Nephron progenitor cell (in vitro differentiated cells): Measurements from ENCODE around the gene TACR2.

Experiments used
- DNase-seq: peaks from one replicate; pipeline ENCODE4 v3.0.0; 2021
- H3K27ac Mint-ChIP-seq: 2 replicates; pipeline ENCODE4 v1.8.0; 2021; ENCODE audit warnings: mild to moderate bottlenecking, moderate library complexity, mixed read lengths
- H3K27me3 Mint-ChIP-seq: 2 replicates; pipeline ENCODE4 v1.8.0; 2021; ENCODE audit warnings: mild to moderate bottlenecking, low read depth, mixed read lengths; ENCODE audit not compliant: poor library complexity
- H3K36me3 Mint-ChIP-seq: 2 replicates; pipeline ENCODE4 v1.8.0; 2021; ENCODE audit warnings: low read depth, mixed read lengths
- H3K4me1 Mint-ChIP-seq: 2 replicates; pipeline ENCODE4 v1.8.0; 2021; ENCODE audit warnings: mixed read lengths
- H3K4me3 Mint-ChIP-seq: 2 replicates; pipeline ENCODE4 v1.8.0; 2021; ENCODE audit warnings: mild to moderate bottlenecking, moderate library complexity, mixed read lengths
- H3K9me3 Mint-ChIP-seq: 2 replicates; pipeline ENCODE4 v1.8.0; 2021; ENCODE audit warnings: mild to moderate bottlenecking, moderate library complexity, mixed read lengths
- TF ChIP-seq, protein P1 (sequence below): fragments of 200-600 bp; sonication (generic); IDR thresholded peaks from 2 replicates; pipeline ENCODE4 v1.5.0; 2021; ENCODE audit warnings: antibody characterized with exemption

TACR2 gene

DNA sequence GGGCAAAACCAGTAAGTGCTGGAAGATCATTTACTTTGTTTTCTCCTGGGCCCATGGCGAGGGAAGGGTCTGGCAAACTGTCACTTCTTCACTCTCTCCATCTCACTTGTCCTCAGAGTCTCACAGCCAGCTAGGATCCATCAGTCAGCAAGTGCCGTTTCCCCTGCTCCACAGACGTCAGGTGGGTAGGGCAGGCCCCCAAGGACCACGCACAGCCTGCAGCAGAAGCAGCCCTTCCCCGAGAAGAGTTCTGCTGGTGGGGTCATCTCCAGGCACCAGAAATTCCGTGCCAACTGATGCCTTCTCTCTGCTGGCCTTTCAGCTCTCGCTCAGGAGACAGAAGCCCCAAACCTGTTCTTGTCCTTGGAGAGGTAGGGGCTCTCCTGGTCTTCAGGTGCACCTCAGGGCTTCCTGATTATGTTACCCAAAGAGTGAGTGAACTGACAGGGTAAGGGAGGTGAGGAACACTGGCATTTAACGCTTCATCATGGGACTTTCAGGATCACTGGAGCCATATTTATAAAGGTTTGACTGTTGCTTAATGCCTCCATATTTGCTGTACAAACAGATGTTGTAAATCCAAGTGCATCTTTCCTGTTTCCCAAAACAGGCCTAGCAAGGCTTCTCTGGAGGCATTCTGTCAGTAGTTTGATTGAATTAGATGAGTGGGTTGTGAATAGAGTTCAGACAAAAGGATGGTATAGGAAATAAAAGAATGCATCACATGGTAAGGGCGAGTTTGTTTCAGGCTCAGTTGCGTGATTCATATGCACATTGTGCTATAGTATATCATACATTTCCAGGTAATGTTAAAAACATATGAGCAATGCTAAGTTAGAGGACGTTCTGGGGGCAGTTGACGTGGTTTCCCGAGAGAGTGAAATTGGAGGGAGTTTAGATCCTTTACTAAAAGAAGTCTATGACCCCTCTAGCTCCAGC lies 20.9 kb upstream of the TACR2 start:
- TF ChIP-seq, protein P1, sequence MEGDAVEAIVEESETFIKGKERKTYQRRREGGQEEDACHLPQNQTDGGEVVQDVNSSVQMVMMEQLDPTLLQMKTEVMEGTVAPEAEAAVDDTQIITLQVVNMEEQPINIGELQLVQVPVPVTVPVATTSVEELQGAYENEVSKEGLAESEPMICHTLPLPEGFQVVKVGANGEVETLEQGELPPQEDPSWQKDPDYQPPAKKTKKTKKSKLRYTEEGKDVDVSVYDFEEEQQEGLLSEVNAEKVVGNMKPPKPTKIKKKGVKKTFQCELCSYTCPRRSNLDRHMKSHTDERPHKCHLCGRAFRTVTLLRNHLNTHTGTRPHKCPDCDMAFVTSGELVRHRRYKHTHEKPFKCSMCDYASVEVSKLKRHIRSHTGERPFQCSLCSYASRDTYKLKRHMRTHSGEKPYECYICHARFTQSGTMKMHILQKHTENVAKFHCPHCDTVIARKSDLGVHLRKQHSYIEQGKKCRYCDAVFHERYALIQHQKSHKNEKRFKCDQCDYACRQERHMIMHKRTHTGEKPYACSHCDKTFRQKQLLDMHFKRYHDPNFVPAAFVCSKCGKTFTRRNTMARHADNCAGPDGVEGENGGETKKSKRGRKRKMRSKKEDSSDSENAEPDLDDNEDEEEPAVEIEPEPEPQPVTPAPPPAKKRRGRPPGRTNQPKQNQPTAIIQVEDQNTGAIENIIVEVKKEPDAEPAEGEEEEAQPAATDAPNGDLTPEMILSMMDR = no peak
- no peak for DNase-seq
- Mint-ChIP-seq H3K4me3 (no peak overlapping the region), H3K27ac (no peak overlapping the region), H3K9me3 (peaks cover 7% of the 10 kb centered on the region), H3K36me3 (no peaks in the 10 kb centered on the region), H3K4me1 (peaks cover 41% of the 10 kb centered on the region), H3K27me3 (peaks cover 14% of the 10 kb centered on the region)

DNA sequence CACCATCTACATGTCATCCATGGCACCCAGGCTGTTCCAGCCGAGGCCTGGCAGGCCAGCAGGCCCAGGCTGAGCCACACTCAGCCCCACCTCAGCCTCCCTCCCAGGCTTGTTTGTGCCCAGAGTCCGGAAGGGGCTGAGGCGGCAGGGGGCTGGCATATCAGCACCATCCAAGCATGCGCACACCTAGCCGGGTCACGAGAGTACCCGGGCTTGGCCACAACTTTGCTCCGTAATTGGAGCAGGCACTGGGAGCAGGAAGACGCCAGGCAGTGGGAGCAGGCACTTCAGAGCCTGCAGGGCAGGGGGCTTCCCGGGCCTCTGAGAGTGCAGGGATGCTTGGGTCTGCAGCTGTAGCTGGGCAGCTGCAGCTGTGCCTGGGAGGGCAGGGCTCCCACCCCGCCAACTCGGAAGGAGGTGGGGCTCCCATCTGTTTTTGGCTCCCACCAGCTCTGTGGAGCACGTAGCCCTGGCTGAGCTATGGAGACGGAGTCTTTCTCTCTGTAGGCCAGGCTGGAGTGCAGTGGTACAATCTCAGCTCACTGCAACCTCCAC lies 19.3 kb upstream of the TACR2 start:
- H3K27me3 Mint-ChIP-seq = peaks cover 21% of the 10 kb centered on the region
- no peak for DNase-seq
- TF ChIP-seq, protein P1 = no peak
- H3K36me3 Mint-ChIP-seq = no peaks in the 10 kb centered on the region
- H3K4me1 Mint-ChIP-seq = peaks cover 41% of the 10 kb centered on the region
- H3K9me3 Mint-ChIP-seq = peaks cover 7% of the 10 kb centered on the region
- H3K4me3 Mint-ChIP-seq = no peak overlapping the region
- no peak overlapping the region for H3K27ac Mint-ChIP-seq

DNA sequence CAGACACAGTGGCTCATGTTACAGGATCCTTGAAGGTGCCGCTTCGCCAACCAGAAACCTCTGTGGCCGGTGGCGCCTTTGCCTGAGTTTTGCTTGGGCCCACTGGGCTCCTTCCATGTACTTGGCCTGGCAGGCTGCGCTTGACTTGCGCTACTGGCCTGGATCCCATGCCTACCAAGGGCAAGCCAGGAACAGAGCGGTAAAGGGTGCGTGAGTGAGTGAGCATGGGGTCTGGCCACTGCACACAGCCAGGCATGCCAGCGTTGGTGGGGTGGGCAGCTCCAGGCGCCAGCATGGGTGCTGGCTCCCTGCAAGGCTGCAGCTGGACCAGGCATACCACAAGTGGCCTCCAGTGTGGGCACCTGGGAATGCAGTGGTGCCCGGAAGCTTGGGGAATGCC lies 18.2 kb upstream of the TACR2 start:
- no peak for DNase-seq
- peaks cover 31% of the 10 kb centered on the region for H3K4me1 Mint-ChIP-seq
- H3K27me3 Mint-ChIP-seq = peaks cover 18% of the 10 kb centered on the region
- no peaks in the 10 kb centered on the region for H3K36me3 Mint-ChIP-seq
- TF ChIP-seq, protein P1 = no peak
- H3K27ac Mint-ChIP-seq = peak overlapping the region; percentile 74
- H3K4me3 Mint-ChIP-seq = no peak overlapping the region
- peaks cover 7% of the 10 kb centered on the region for H3K9me3 Mint-ChIP-seq

DNA sequence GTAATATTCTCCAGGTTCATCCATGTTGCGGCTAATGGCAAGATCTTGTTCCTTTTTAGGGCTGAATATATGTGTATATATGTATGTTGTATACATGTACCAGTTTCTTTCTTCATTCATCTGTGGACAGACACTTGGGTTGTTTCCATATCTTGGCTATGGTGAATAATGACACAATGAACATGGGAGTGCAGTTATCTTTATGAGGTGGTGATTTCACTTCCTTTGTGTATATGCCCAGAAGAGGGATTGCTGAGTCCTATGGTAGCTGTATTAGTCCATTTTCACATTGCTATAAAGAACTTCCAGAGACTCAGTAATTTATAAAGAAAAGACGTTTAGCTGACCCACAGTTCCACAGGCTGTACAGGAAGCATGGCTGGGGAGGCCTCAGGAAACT lies 17.5 kb upstream of the TACR2 start:
- H3K9me3 Mint-ChIP-seq = peaks cover 7% of the 10 kb centered on the region
- peaks cover 24% of the 10 kb centered on the region for H3K4me1 Mint-ChIP-seq
- no peaks in the 10 kb centered on the region for H3K36me3 Mint-ChIP-seq
- TF ChIP-seq, protein P1 = no peak
- peaks cover 15% of the 10 kb centered on the region for H3K27me3 Mint-ChIP-seq
- no peak for DNase-seq
- H3K4me3 Mint-ChIP-seq = no peak overlapping the region
- no peak overlapping the region for H3K27ac Mint-ChIP-seq

DNA sequence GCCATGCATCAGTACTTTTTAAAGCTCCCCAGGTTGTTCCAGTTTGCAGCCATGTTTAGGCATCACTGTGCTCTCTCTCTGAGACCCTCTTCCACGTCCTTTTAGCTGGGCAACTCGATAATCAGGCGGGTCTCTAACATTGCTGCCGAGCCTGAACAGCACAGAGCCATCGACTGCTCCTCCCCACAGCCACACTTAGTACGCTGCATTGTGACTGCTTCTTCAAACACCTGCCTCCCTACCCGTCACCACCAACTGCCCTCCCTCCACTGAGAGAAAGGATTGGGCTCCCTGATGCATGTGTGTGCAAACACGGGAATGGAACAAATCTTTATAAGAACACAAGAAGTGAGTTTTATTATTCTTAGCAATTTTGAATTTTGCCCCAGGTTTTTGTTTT lies 11.4 kb upstream of the TACR2 start:
- Mint-ChIP-seq H3K9me3 (no peaks in the 10 kb centered on the region), H3K4me3 (no peak overlapping the region), H3K4me1 (peaks cover 5% of the 10 kb centered on the region), H3K27ac (no peak overlapping the region), H3K27me3 (peaks cover 16% of the 10 kb centered on the region), H3K36me3 (no peaks in the 10 kb centered on the region)
- no peak for DNase-seq
- TF ChIP-seq, protein P1 = no peak

DNA sequence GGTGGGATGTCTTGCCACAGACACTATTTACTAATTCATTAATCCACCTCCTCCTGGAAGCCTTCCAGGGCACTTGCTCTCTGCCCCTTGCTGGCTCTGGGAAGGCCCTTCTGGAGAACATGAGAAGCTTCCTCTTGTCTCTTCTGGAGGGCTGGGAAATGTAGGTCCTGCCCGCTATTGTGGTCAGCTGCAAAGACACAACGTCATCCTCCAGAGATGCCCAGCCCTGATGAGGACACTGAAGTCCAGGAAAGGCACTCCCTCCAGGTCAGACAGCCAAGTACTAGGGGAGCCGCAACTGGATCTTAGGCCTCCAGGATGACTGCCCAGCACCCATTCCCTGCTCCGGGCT lies 9.6 kb upstream of the TACR2 start:
- H3K27ac Mint-ChIP-seq = peak overlapping the region; percentile 36

More for the DNA sequence above, 9.6 kb upstream of the TACR2 start:
- TF ChIP-seq, protein P1 = no peak
- H3K9me3 Mint-ChIP-seq = no peaks in the 10 kb centered on the region
- H3K36me3 Mint-ChIP-seq = no peaks in the 10 kb centered on the region
- H3K4me1 Mint-ChIP-seq = peaks cover 12% of the 10 kb centered on the region
- H3K4me3 Mint-ChIP-seq = no peak overlapping the region
- peaks cover 13% of the 10 kb centered on the region for H3K27me3 Mint-ChIP-seq
- DNase-seq = no peak
